SK-N-SH (cell line): Measurements from ENCODE around the gene ANKRD16.

Source experiments
- RXRA ChIP-seq: IDR thresholded peaks from 2 replicates; pipeline ENCODE4 v1.4.0; 2012; ENCODE audit warnings: low read depth, mild to moderate bottlenecking, borderline replicate concordance
- TAF1 ChIP-seq: IDR thresholded peaks from 2 replicates; pipeline ENCODE4 v1.6.1; 2012; ENCODE audit warnings: low read depth, mild to moderate bottlenecking, low read length, moderate library complexity, borderline replicate concordance
- TF ChIP-seq, protein P1 (sequence below): fragments of 200-600 bp; sonication (generic); IDR thresholded peaks from 2 replicates; pipeline ENCODE4 v1.6.1; 2017; ENCODE audit warnings: antibody characterized with exemption, mild to moderate bottlenecking, moderate library complexity

DNA sequence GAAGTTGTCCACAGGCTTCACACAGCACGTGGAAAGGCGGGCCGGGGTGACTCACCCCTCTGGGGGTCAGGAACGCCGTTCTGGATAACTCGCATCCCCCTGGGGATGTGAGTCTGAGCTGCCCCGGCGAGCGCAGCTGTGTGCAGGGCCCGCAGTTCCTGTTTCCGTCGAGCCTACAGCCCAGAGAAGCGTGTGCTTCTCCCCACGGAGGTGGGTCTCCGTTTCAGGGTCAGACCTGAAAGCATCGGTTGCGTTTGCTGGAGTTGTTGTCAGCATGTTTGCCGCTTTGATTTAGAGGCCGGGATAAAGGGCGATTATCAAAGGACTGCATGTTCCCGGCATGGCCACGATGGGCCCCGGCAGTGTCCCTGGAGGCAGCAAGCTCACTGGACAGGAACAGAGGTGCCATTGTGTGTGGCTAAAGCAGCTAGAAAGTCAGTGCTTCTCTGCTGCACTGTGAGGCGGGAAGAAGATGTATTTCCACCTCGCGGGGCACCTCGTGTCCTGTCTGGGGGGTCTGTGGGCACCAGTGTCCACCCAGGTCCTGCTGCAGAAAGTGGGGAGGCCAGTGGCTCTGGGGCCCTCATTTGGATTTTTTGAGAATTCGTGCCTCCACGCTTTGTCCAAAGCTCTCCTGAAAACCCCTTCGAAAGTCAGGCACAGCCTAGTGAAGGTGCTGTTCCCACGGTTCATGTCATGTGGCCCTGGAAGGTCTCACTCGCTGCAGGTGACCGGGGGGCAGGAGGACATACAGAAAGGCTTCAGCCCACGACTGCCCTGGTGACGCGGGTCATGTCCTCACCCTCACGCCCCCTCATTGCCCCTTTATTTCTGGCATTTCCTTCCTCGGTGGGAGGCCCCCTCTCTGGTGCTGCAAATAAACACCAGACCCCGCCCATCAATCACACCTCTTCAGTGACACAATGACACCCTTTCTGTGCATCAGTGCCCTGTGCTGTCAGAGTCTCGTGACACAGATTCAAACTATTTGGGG is 49.1 kb downstream of the ANKRD16 start:
- TF ChIP-seq, protein P1, sequence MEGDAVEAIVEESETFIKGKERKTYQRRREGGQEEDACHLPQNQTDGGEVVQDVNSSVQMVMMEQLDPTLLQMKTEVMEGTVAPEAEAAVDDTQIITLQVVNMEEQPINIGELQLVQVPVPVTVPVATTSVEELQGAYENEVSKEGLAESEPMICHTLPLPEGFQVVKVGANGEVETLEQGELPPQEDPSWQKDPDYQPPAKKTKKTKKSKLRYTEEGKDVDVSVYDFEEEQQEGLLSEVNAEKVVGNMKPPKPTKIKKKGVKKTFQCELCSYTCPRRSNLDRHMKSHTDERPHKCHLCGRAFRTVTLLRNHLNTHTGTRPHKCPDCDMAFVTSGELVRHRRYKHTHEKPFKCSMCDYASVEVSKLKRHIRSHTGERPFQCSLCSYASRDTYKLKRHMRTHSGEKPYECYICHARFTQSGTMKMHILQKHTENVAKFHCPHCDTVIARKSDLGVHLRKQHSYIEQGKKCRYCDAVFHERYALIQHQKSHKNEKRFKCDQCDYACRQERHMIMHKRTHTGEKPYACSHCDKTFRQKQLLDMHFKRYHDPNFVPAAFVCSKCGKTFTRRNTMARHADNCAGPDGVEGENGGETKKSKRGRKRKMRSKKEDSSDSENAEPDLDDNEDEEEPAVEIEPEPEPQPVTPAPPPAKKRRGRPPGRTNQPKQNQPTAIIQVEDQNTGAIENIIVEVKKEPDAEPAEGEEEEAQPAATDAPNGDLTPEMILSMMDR: no peak
- no peak for TF ChIP-seq RXRA
- no peak for TF ChIP-seq TAF1
